RPMI7951 (cell line): ENCODE data around the gene IRF2. TPM values are rescaled to one million over a fixed set of nuclear protein-coding genes. Genes with fewer than 3 reads are reported as not detected.

ENCODE experiments used
- DNase-seq: peaks from one replicate; pipeline ENCODE4 v3.0.0-alpha.2; 2012; ENCODE audit warnings: low read depth
- total RNA-seq: library from RNA; depleted of rRNA; stranded (reverse); fragments of >200 nt; shearing (Covaris generic); gene quantifications from 2 replicates; pipeline ENCODE4 v1.2.3, GENCODE V29; 2014

IRF2 gene
- total RNA-seq, 1 experiment from 2014 or later: 43.3 TPM

GRCh38 chr4:184450743-184451535 lies 23.4 kb downstream of the IRF2 start:
- DNase-seq: peak; percentile 40

GRCh38 chr4:184450045-184450444 lies 24.3 kb downstream of the IRF2 start:
- DNase-seq: peak; percentile 56

GRCh38 chr4:184448821-184449220 lies 25.5 kb downstream of the IRF2 start:
- DNase-seq: peak; percentile 78

GRCh38 chr4:184448141-184448540 lies 26.2 kb downstream of the IRF2 start:
- no peak for DNase-seq

GRCh38 chr4:184447664-184448063 lies 26.7 kb downstream of the IRF2 start:
- no peak for DNase-seq

GRCh38 chr4:184446132-184446658 lies 28.2 kb downstream of the IRF2 start:
- DNase-seq: no peak

GRCh38 chr4:184444953-184445309 lies 29.4 kb downstream of the IRF2 start:
- DNase-seq: no peak

GRCh38 chr4:184444215-184444952 lies 30.0 kb downstream of the IRF2 start:
- no peak for DNase-seq

GRCh38 chr4:184443318-184443717 lies 31.0 kb downstream of the IRF2 start:
- no peak for DNase-seq

GRCh38 chr4:184442314-184442635 lies 32.1 kb downstream of the IRF2 start:
- no peak for DNase-seq

GRCh38 chr4:184441461-184442313 lies 32.7 kb downstream of the IRF2 start:
- DNase-seq: no peak

- no peak for DNase-seq
These were observed 33.6 kb downstream of the IRF2 start for GRCh38 chr4:184440595-184441358.

- DNase-seq: no peak
These were observed 34.3 kb downstream of the IRF2 start for GRCh38 chr4:184439856-184440594.

- no peak for DNase-seq
These were observed 35.0 kb downstream of the IRF2 start for GRCh38 chr4:184439386-184439785.

- no peak for DNase-seq
These were observed 36.0 kb downstream of the IRF2 start for GRCh38 chr4:184438375-184438774.

- DNase-seq: no peak
These were observed 36.6 kb downstream of the IRF2 start for GRCh38 chr4:184437565-184438265.

GRCh38 chr4:184434501-184435066 lies 39.8 kb downstream of the IRF2 start:
- no peak for DNase-seq

GRCh38 chr4:184434021-184434420 lies 40.3 kb downstream of the IRF2 start:
- no peak for DNase-seq

GRCh38 chr4:184433258-184433892 lies 41.0 kb downstream of the IRF2 start:
- DNase-seq: peak; percentile 65
